Mammary epithelial cell (primary cell): ENCODE results near the gene CNOT9.

Source experiments
- CTCF ChIP-seq, 2 donors: IDR thresholded peaks in 1 of 2; conservative IDR thresholded peaks in 1 of 2; 2 replicates each; pipeline ENCODE4 v1.5.1; 2011 to 2012; ENCODE audit warnings: inconsistent platforms in 2 of 2, low read length in 2 of 2, mild to moderate bottlenecking in 2 of 2, control low read depth in 1 of 2, low read depth in 1 of 2; ENCODE audit not compliant: insufficient read depth in 1 of 2; ENCODE audit errors: extremely low read depth in 1 of 2
- EZH2 ChIP-seq: IDR thresholded peaks from 2 replicates; pipeline ENCODE4 v1.6.1; 2012; ENCODE audit warnings: low read length, inconsistent platforms, borderline replicate concordance

- TF ChIP-seq CTCF (conservative IDR thresholded peaks at IDR 0.05 in 1 of 2, IDR thresholded peaks at IDR 0.05 in 1 of 2; ENCODE audit: extremely low read depth in 1 of 2, insufficient read depth in 1 of 2, low read depth in 1 of 2, low read length in 2 of 2): no peak
- no peak for TF ChIP-seq EZH2
These were observed 2.2 kb downstream of the CNOT9 start for GRCh38 chr2:218570850-218571249.
